Cardiac atrium fibroblast (primary cell): ENCODE measurements around the gene CASP7. TPM values are rescaled to one million over a fixed set of nuclear protein-coding genes. Genes with fewer than 3 reads are reported as not detected.

Source experiments
- total RNA-seq: library from RNA; depleted of rRNA; stranded (reverse); fragments of >200 nt; gene quantifications from 2 replicates; pipeline ENCODE4 v1.2.3, GENCODE V29; 2015

The CASP7 gene
- total RNA-seq: 29.4 and 35.5 TPM in 2 replicates

GRCh38 chr10:113679463-113680189 lies at the start of gene CASP7:
Gene CASP7, plus strand, starts transcription at chr10:113679912. Its CDS starts 17,582 bp downstream, at chr10:113697494.

GRCh38 chr10:113663908-113664307 lies 15.8 kb upstream of the CASP7 start, which contains the start of gene NRAP:
Gene NRAP, minus strand, starts transcription at chr10:113664041. Its CDS starts 159 bp downstream, at chr10:113663882.

GRCh38 chr10:113751181-113751732 lies 71.5 kb downstream of the CASP7 start, which contains the start of gene PLEKHS1:
Gene PLEKHS1, plus strand, starts transcription at chr10:113751682. Its CDS starts 3,596 bp downstream, at chr10:113755278.

Other genes with a start within 250 kb of the CASP7 start
- gene HABP2, start 126.9 kb upstream of the CASP7 start, total RNA-seq: not detected in 2 replicates
- gene NRAP, start 15.9 kb upstream of the CASP7 start, total RNA-seq: not detected in 2 replicates
- not detected in 2 replicates for gene PLEKHS1, start 71.8 kb downstream of the CASP7 start, total RNA-seq
- 0.54 and 3.2 TPM in 2 replicates for gene DCLRE1A, start 174.2 kb downstream of the CASP7 start, total RNA-seq
- gene NHLRC2, start 174.7 kb downstream of the CASP7 start, total RNA-seq: 6.3 and 9.2 TPM in 2 replicates